Measurements from ENCODE around the gene TNIP1. TPM values are rescaled to one million over a fixed set of nuclear protein-coding genes. Genes with fewer than 3 reads are reported as not detected.

Gene TNIP1
- total RNA-seq, 2 experiments from 2014 or later: 51.4 to 77.5 TPM

- POLR2A ChIA-PET: no interaction called here
- CTCF ChIA-PET (ENCODE audit: unreplicated experiment): no interaction called here
- H3K9me2 ChIP-seq (ENCODE audit: insufficient read depth, low read length): no peaks in the 10 kb centered on the region
- H3K4me1 ChIP-seq (ENCODE audit: insufficient read depth, low read length, poor library complexity, severe bottlenecking): no peaks in the 10 kb centered on the region
- H3K9me3 ChIP-seq (ENCODE audit: low read length): no peaks in the 10 kb centered on the region
- no peak overlapping the region for H3K4me3 ChIP-seq (ENCODE audit: low read depth, low read length, poor library complexity, severe bottlenecking)
- H2AFZ ChIP-seq (ENCODE audit: low read length): no peak overlapping the region
- H4K20me1 ChIP-seq (ENCODE audit: insufficient read depth, low read length): no peaks in the 10 kb centered on the region
- DNase-seq (ENCODE audit: low spot score): no peak
- H3K79me2 ChIP-seq (ENCODE audit: insufficient read depth, low read depth, low read length): no peaks in the 10 kb centered on the region
- peaks cover 88% of the 10 kb centered on the region for H3K36me3 ChIP-seq (ENCODE audit: insufficient read depth, low read length)
- no peak overlapping the region for H3K4me2 ChIP-seq (ENCODE audit: low read length)
- no TSS peak for BruUV-seq (replicated peaks)
- H3K27ac ChIP-seq (ENCODE audit: low read depth, low read length, poor library complexity, severe bottlenecking): no peak overlapping the region
- TF ChIP-seq EZH2phosphoT487 (IDR thresholded peaks at IDR 0.05; ENCODE audit: borderline replicate concordance, low read depth, low read length): no peak
- no peak for TF ChIP-seq CTCF (conservative IDR thresholded peaks at IDR 0.05; ENCODE audit: low read length)
- intact Hi-C loops (cut with micrococcal nuclease; ENCODE audit: unreplicated experiment): no loop called here
Observed at GRCh38 chr5:151033217-151033934, 47.5 kb downstream of the TNIP1 start.

GRCh38 chr5:151031554-151031953 lies 49.3 kb downstream of the TNIP1 start:
- Histone ChIP-seq H3K4me2 (ENCODE audit: low read length) (no peak overlapping the region), H3K79me2 (ENCODE audit: insufficient read depth, low read depth, low read length) (no peaks in the 10 kb centered on the region), H3K36me3 (ENCODE audit: insufficient read depth, low read length) (peaks cover 70% of the 10 kb centered on the region), H3K4me3 (ENCODE audit: low read depth, low read length, poor library complexity, severe bottlenecking) (no peak overlapping the region), H3K9me2 (ENCODE audit: insufficient read depth, low read length) (no peaks in the 10 kb centered on the region), H4K20me1 (ENCODE audit: insufficient read depth, low read length) (no peaks in the 10 kb centered on the region), H3K27ac (ENCODE audit: low read depth, low read length, poor library complexity, severe bottlenecking) (no peak overlapping the region), H3K4me1 (ENCODE audit: insufficient read depth, low read length, poor library complexity, severe bottlenecking) (no peaks in the 10 kb centered on the region), H2AFZ (ENCODE audit: low read length) (no peak overlapping the region), H3K9me3 (ENCODE audit: low read length) (no peaks in the 10 kb centered on the region)
- CTCF ChIA-PET (ENCODE audit: unreplicated experiment): no interaction called here
- POLR2A ChIA-PET: interaction anchor here (1.3 kb wide), 1 partner anchor 9 kb away, joined by 4 read pairs; no protein-coding TSS in a partner anchor
- no peak for DNase-seq (ENCODE audit: low spot score)
- intact Hi-C loops (cut with micrococcal nuclease; ENCODE audit: unreplicated experiment): no loop called here
- BruUV-seq (replicated peaks): no TSS peak
- TF ChIP-seq EZH2phosphoT487 (IDR thresholded peaks at IDR 0.05; ENCODE audit: borderline replicate concordance, low read depth, low read length): no peak
- TF ChIP-seq CTCF (conservative IDR thresholded peaks at IDR 0.05; ENCODE audit: low read length): no peak

GRCh38 chr5:151030379-151030778 lies 50.5 kb downstream of the TNIP1 start:
- no peaks in the 10 kb centered on the region for H3K4me1 ChIP-seq (ENCODE audit: insufficient read depth, low read length, poor library complexity, severe bottlenecking)
- H3K4me2 ChIP-seq (ENCODE audit: low read length): no peak overlapping the region
- DNase-seq (ENCODE audit: low spot score): no peak
- CTCF ChIA-PET (ENCODE audit: unreplicated experiment): no interaction called here
- H3K9me3 ChIP-seq (ENCODE audit: low read length): no peaks in the 10 kb centered on the region
- H3K9me2 ChIP-seq (ENCODE audit: insufficient read depth, low read length): no peaks in the 10 kb centered on the region
- no peak overlapping the region for H3K4me3 ChIP-seq (ENCODE audit: low read depth, low read length, poor library complexity, severe bottlenecking)
- intact Hi-C loops (cut with micrococcal nuclease; ENCODE audit: unreplicated experiment): no loop called here
- no peaks in the 10 kb centered on the region for H3K79me2 ChIP-seq (ENCODE audit: insufficient read depth, low read depth, low read length)
- BruUV-seq (replicated peaks): no TSS peak
- H4K20me1 ChIP-seq (ENCODE audit: insufficient read depth, low read length): no peaks in the 10 kb centered on the region
- peaks cover 59% of the 10 kb centered on the region for H3K36me3 ChIP-seq (ENCODE audit: insufficient read depth, low read length)
- no peak overlapping the region for H3K27ac ChIP-seq (ENCODE audit: low read depth, low read length, poor library complexity, severe bottlenecking)
- TF ChIP-seq EZH2phosphoT487 (IDR thresholded peaks at IDR 0.05; ENCODE audit: borderline replicate concordance, low read depth, low read length): no peak
- no peak for TF ChIP-seq CTCF (conservative IDR thresholded peaks at IDR 0.05; ENCODE audit: low read length)
- POLR2A ChIA-PET: no interaction called here
- H2AFZ ChIP-seq (ENCODE audit: low read length): no peak overlapping the region
